GM19193 (cell line): ENCODE results near the gene SAMD14.

ENCODE experiments used
- POLR2A ChIP-seq: IDR thresholded peaks from 4 replicates; pipeline ENCODE4 v1.6.1; 2011; ENCODE audit not compliant: insufficient read depth, insufficient read length; ENCODE audit errors: extremely low read depth

Gene SAMD14

GRCh38 chr17:50153650-50154575 is 24.0 kb upstream of the SAMD14 start:
- TF ChIP-seq POLR2A, result no peak

- no peak for TF ChIP-seq POLR2A
Measured at GRCh38 chr17:50152736-50153135, 22.8 kb upstream of the SAMD14 start.

GRCh38 chr17:50151937-50152547 is 22.1 kb upstream of the SAMD14 start:
- TF ChIP-seq POLR2A, result peak; percentile 20

DNA sequence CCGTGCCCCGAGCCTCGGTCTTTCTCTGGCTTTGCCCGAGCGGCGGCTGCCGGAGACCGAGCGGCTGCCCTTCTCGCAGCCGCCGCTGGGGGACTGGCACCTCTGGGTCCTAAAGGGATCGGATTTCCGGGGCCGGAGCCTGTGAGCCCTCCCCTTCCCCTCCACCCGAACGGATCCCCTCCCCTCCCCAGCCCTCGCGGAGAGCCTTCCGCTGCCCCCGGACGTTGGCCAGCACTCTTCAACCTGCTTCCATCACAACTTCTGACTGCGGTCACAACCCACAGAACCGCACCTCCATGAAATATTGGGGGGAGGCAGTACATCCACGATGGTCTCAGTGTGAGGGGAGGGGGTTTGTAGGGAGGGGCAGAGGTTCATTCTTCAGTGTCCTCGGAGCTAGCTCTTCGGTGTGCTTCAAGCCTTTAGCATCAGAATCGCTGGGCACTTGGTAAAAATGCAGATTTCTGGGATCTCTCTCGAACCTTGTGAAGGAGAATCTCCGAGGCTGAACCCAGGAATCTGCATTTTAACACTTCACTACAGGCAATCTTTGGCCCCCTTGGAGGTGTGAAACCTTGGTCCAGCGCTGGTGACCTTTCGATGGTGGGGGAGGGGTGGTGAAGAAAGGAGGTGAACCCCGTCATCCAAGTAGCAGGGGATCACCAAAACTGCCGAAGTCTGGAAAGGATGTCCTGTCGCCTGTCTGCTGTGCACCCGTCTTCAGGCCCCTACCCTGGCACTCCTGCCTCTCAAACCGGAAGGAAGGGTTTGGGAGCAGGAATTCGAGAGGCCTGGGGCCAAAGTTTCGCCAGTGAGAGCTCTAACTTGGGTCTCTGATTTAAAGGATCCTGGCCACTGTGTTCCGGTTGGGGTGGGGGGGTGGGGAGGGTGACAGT is 21.3 kb upstream of the SAMD14 start:
- peak; percentile 51 for TF ChIP-seq POLR2A

DNA sequence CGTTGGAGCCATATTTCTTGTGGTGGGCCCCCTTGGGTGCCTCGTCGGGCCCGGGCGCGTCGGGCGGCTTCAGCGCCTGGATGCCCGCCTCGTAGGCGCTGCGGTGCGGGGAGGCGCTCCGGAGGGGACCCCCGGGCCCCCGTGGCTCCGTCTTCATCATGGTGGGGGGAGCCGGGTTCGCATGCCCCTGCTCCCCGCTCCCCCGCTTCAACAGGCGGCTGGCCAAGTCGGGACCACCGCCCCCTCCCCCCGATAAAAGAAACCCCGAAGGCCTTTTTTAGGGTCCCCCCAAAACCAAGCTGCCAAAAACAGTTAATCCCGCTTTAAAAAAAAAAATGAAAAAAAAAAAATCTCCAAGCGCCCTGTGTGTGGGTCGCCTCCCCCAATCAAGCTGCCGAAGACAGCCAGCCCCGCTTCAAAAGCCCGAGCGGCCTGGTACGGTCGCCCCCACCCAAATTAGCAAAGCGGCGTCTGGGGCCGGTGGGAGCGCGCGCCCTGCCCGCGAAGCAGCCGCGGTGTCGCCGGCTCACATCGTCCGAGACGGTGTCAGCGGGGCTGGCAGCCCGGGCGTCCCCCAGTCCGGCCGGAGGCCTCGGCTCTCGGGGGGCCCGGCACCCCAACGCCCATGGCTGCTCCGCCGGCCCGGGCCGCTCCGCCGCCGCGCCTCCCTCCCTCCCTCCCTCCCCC is 20.5 kb upstream of the SAMD14 start, which contains the start of gene PPP1R9B:
TSS of gene PPP1R9B (minus strand) at position 324 of the 687 bp plus-strand sequence. CDS start at position 160, 164 bp downstream.
- no peak for TF ChIP-seq POLR2A

- no peak for TF ChIP-seq POLR2A
Measured at GRCh38 chr17:50149417-50150353, 19.7 kb upstream of the SAMD14 start.

GRCh38 chr17:50149091-50149416 is 19.1 kb upstream of the SAMD14 start:
- TF ChIP-seq POLR2A, result peak; percentile 24

DNA sequence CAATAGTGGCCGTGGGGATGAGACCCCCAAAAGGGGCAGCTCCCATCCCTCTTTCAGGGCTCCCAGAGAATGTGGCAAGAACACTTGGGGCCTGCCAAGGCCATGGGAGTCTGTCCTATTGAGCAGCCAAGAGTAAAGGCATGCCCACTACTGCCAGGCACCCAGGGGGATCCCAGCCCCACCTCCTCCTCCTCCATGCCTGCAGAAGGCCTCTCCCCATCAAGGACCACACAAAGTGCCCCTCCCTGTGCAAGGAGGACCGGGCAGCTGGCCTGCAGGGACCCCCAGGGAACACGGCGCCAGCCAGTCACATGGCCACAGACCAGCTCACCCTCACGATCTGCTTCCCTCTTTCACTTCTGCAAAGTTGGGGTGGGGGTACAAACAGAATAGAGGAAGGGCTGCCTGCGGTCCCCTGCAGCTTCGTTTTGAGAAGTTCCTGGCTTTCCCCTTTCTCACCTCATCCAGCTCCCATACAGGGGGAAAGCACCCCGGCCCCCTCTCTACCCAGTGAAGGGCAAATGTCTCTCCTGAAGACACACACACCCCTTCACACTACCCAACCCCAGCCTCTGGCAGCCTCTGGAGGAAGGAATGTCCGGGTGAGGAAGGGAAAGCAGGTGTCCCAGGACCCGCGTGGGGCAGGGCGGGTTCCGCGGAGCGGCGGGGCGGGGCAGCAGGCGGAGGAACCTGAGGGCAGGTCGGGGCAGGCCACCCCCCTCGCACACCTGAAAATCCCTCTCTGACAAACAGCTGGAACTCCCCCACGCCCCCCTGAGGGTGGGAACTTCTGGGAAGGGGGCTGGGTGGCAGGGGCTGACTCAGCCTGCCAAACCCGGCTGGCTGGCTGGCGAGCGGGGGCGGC is 18.5 kb upstream of the SAMD14 start:
- peak; percentile 60 for TF ChIP-seq POLR2A

DNA sequence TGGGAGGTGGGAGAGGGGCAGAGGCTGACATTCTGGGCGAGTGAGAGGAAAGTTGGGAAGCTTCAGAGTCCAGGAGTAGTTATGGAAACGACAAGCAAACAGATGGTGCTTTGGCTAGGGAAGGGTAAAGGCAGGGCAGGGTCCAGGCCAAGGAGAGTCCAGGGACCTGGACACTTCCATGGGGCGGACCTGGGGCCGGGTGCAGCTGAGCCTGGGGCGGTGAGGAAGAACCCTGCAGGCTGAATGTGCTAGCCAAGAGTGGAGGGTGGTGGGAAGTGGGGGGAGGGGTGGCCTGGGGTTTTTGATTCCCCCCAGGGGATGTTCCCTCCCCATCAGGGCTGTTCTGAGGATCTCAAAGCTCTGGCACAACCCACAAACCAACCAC is 17.9 kb upstream of the SAMD14 start:
- TF ChIP-seq POLR2A, result no peak

- TF ChIP-seq POLR2A, result no peak
Measured at GRCh38 chr17:50146927-50147665, 17.1 kb upstream of the SAMD14 start.

GRCh38 chr17:50146230-50146926 is 16.4 kb upstream of the SAMD14 start:
- TF ChIP-seq POLR2A, result no peak
